ENCODE results near the gene ARF6.

ARF6 gene

DNA sequence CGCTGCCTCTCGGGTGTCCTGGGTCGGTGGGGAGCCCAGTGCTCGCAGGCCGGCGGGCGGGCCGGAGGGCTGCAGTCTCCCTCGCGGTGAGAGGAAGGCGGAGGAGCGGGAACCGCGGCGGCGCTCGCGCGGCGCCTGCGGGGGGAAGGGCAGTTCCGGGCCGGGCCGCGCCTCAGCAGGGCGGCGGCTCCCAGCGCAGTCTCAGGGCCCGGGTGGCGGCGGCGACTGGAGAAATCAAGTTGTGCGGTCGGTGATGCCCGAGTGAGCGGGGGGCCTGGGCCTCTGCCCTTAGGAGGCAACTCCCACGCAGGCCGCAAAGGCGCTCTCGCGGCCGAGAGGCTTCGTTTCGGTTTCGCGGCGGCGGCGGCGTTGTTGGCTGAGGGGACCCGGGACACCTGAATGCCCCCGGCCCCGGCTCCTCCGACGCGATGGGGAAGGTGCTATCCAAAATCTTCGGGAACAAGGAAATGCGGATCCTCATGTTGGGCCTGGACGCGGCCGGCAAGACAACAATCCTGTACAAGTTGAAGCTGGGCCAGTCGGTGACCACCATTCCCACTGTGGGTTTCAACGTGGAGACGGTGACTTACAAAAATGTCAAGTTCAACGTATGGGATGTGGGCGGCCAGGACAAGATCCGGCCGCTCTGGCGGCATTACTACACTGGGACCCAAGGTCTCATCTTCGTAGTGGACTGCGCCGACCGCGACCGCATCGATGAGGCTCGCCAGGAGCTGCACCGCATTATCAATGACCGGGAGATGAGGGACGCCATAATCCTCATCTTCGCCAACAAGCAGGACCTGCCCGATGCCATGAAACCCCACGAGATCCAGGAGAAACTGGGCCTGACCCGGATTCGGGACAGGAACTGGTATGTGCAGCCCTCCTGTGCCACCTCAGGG lies 679 bp downstream of the ARF6 start:
- TF ChIP-seq GATA3 (IDR thresholded peaks at IDR 0.05; ENCODE audit: low read depth, low read length) (no peak), GATA2 (IDR thresholded peaks at IDR 0.05; ENCODE audit: low read depth, low read length) (no peak)

DNA sequence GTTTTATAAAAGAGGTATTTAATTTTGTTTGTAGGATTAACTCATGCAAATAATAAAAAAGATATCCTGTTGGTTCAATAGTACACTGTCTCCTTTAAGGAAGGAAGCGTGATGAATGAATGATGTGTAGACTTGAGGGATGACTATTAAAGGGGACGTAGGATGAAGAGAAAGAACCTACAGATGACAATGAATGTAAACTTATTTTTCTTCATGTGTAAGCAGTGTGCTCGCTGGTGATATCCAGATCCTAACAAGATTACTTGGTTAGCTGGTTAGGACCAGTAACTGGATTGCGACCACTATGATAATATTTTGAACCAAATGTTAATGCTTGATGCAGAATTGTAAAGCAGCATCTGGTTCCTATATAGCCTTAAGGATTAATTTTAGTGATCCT lies 2.6 kb downstream of the ARF6 start:
- TF ChIP-seq GATA2 (IDR thresholded peaks at IDR 0.05; ENCODE audit: low read depth, low read length) (no peak), GATA3 (IDR thresholded peaks at IDR 0.05; ENCODE audit: low read depth, low read length) (no peak)

DNA sequence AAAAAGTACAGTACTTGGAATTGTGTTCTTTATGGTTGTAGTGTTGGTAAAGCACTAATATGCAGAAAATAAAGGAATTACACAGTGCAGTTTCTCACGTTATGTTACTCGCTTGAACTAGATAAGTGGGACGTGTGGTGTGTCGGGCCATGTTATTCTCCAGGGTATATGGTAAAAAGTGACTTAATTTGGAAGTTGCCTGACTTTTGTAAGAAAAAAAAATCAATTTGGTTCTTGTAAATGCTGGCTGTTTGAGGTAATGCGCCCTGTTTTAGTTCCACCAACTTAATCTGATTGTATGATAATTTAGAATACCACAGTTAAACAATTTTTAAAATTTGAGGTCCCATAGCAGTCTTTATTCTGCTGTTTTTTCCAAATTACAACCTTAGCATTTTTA lies 4.1 kb downstream of the ARF6 start:
- TF ChIP-seq GATA2 (IDR thresholded peaks at IDR 0.05; ENCODE audit: low read depth, low read length) (no peak), GATA3 (IDR thresholded peaks at IDR 0.05; ENCODE audit: low read depth, low read length) (no peak)

DNA sequence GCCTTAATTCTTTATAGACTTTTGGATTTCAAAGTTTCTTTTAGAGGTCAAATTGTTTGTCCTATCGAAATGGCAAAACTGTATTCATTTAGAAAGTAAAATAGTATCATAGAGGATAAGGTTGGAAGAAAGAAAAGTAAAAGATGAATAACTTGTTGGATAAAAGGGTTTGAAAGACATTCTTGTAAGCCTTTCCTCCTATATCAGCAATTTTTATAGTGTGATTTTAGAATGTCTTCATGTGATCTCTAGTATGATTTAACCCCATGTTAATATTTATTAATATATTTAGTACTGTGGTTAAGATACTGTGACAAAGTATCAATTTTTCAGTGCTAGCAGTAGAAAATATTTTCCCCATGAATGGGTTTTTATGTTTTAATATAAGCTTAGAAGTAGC lies 4.5 kb downstream of the ARF6 start:
- TF ChIP-seq GATA2 (IDR thresholded peaks at IDR 0.05; ENCODE audit: low read depth, low read length) (no peak), GATA3 (IDR thresholded peaks at IDR 0.05; ENCODE audit: low read depth, low read length) (no peak)

DNA sequence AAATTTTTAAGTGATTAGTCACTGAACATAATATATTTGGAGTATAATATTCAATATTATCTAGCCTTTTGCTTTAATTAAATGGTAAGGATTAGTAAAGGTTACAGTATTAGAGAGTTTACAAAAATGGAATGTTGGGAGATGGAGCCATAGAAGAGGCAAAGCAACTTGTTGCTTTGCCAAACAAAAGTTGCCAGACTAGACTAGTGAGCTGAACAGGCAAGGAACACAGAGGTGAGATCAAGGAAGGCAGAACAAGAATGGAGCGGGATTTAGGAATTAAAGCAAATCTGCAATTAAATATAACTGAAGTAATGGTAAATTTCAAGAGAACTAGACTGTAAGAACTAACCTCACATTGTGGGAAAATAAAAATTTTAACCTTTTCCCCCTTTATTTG lies 5.1 kb downstream of the ARF6 start:
- TF ChIP-seq GATA2 (IDR thresholded peaks at IDR 0.05; ENCODE audit: low read depth, low read length), result no peak
- no peak for TF ChIP-seq GATA3 (IDR thresholded peaks at IDR 0.05; ENCODE audit: low read depth, low read length)

DNA sequence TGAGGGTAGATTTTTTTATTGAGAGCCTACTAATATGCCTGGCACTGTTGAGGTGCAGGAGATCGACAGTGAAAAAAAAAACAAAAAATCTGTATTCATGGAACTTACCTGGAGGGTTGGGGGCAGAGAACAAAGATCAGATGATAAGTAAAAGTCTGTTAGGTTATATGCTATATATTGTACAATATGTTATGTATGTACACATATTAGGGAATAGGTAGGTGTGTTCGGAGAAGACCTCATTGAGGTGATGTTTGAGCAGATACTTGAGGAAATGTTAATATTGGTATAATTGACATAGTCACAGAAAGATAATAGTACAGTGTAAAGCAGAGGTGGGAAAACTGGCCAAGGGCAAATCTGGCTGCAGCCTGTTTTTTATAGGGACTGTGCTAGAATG lies 5.6 kb downstream of the ARF6 start:
- no peak for TF ChIP-seq GATA2 (IDR thresholded peaks at IDR 0.05; ENCODE audit: low read depth, low read length)
- no peak for TF ChIP-seq GATA3 (IDR thresholded peaks at IDR 0.05; ENCODE audit: low read depth, low read length)

GRCh38 chr14:49900973-49901372 lies 8.1 kb downstream of the ARF6 start:
- no peak for TF ChIP-seq GATA2 (IDR thresholded peaks at IDR 0.05; ENCODE audit: low read depth, low read length)
- no peak for TF ChIP-seq GATA3 (IDR thresholded peaks at IDR 0.05; ENCODE audit: low read depth, low read length)

DNA sequence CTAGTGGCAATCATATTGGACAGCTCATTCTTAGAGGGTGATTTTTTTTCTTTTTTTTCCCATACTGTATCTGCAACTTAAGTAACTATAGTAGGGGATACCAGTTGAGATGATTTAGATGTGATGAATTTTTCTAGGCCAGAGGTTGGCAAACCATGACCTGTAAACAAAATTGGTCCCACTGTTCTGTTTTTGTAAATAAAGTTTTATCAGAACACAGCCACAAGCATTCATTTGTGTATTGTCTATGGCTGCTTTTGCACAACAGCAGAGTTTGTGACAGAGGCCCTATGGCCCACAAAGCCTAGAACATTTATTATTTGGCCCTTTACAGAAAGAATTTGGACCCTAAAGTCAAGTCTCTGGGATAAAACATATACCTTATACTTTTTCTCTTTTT lies 11.4 kb downstream of the ARF6 start:
- TF ChIP-seq GATA2 (IDR thresholded peaks at IDR 0.05; ENCODE audit: low read depth, low read length) (no peak), GATA3 (IDR thresholded peaks at IDR 0.05; ENCODE audit: low read depth, low read length) (no peak)

DNA sequence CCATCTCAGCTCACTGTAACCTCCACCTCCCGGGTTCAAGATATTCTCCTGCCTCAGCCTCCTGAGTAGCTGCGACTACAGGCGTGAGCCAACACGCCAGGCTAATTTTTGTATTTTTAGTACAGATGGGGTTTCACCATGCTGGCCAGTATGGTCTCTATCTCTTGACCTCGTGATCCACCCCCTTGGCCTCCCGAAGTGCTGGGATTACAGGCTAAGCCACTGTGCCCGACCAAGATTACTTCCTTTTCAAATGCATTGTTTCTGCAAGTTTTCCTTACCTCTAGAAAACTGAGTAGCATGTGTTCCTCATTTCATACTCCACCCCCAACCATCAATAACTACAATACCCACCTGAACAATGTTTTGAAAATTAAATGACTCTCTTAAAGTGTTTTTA lies 13.1 kb downstream of the ARF6 start:
- no peak for TF ChIP-seq GATA2 (IDR thresholded peaks at IDR 0.05; ENCODE audit: low read depth, low read length)
- no peak for TF ChIP-seq GATA3 (IDR thresholded peaks at IDR 0.05; ENCODE audit: low read depth, low read length)

GRCh38 chr14:49907186-49907585 lies 14.3 kb downstream of the ARF6 start:
- TF ChIP-seq GATA2 (IDR thresholded peaks at IDR 0.05; ENCODE audit: low read depth, low read length), result no peak
- no peak for TF ChIP-seq GATA3 (IDR thresholded peaks at IDR 0.05; ENCODE audit: low read depth, low read length)

DNA sequence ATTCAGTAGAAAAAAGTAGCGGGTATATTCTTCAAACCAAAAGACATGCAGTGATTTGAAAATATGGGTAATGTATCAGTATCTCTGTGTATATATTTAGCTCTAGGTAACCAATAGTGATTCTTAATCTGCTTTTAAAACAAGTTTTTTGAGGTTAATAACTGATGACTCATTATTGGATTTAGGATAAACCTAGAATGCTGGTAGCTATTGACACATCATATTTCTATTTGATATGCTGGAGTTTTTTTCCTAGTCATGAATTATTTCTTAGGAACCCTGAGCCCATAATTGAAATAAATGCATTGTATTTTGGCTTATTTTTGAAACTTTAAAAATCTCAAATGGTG lies 15.5 kb downstream of the ARF6 start:
- no peak for TF ChIP-seq GATA2 (IDR thresholded peaks at IDR 0.05; ENCODE audit: low read depth, low read length)
- TF ChIP-seq GATA3 (IDR thresholded peaks at IDR 0.05; ENCODE audit: low read depth, low read length), result no peak

DNA sequence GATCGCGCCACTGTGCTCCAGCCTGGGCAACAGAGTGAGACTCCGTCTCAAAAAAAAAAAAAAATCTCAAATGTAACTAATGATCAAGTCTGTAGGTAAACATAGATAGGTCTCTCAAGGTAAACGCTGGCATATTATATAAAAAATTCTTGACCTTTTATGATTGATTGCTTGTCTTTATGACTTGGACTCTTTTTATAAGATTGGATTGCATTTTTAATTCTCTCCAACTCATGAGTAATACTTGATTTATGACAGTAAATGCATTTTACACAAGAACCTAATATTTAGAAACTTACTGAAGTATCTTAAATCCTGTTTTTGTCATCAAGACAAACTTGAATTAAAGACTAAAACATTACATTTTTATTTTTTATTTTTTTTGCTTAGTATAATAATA lies 16.1 kb downstream of the ARF6 start:
- TF ChIP-seq GATA2 (IDR thresholded peaks at IDR 0.05; ENCODE audit: low read depth, low read length), result no peak
- no peak for TF ChIP-seq GATA3 (IDR thresholded peaks at IDR 0.05; ENCODE audit: low read depth, low read length)

DNA sequence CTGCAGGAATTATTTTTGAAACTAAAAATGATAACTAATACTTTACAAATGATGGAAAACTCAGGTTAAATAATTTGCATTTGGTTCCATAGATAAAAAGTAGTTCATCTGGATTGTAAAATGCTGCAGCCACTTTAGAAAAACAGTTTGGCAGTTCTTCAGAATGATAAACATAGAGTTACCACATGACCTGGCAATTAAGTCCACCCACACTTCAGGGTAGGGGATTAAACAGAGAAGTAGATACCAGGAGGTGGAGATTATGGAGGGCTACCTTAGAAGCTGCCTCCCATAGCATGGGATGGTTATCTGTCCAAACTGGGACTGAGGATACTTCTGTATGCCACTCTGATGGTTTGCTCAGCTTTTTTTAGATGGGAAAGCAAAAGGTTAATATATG lies 22.2 kb downstream of the ARF6 start:
- TF ChIP-seq GATA3 (IDR thresholded peaks at IDR 0.05; ENCODE audit: low read depth, low read length), result no peak
- no peak for TF ChIP-seq GATA2 (IDR thresholded peaks at IDR 0.05; ENCODE audit: low read depth, low read length)

GRCh38 chr14:49918706-49919105 lies 25.8 kb downstream of the ARF6 start:
- no peak for TF ChIP-seq GATA2 (IDR thresholded peaks at IDR 0.05; ENCODE audit: low read depth, low read length)
- TF ChIP-seq GATA3 (IDR thresholded peaks at IDR 0.05; ENCODE audit: low read depth, low read length), result no peak

DNA sequence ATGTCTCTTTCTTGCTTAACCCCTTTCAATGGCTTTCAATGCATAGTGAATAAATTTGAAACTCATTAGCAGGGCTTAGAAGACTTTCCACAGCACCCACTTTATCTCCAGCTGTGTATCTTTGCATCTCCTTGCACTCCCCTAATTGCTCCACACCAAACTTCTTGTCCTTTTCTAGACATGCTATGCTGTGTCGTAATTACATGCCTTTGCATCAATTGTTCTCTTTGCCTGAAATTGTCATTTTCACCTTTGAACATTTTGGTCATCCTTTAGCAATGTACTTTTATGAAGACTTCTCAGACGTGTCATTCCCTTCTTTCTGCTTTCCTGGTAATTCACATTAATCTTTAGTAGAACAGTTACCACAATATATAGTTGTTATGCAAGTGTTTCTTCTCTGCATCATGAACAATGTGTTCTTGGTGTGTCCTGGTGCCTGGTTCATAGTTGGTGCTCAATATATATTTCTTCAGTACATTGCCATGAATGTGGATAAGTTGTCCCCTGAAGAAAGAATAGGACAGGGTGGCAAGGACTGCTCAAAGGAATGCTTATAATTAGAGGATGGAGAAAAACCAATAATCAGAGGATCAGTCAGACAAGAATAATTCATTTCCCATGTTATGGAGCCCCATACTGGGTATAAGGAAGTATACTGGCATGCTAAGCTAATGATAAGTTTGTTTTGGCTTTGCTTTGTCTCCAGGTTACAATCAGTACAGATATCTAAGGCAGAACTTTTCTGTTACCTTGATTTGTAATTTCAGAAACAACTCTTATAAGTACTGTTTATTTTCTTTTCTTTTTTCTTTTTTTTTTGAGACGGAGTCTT lies 27.2 kb downstream of the ARF6 start:
- no peak for TF ChIP-seq GATA3 (IDR thresholded peaks at IDR 0.05; ENCODE audit: low read depth, low read length)
- TF ChIP-seq GATA2 (IDR thresholded peaks at IDR 0.05; ENCODE audit: low read depth, low read length), result no peak
